Kidney (tissue), 14 donors: Measurements from ENCODE around the gene DCXR. TPM values are rescaled to one million over a fixed set of nuclear protein-coding genes. Genes with fewer than 3 reads are reported as not detected.

ENCODE experiments used
- DNase-seq, 5 donors: peaks; one replicate each; pipeline ENCODE4 v3.0.0-alpha.2; 2013 to 2020
- FAIRE-seq: peaks from 2 replicates; lab custom pipeline; 2012; peaks lifted over from hg19 to GRCh38; lab: Jason Lieb, UNC
- H3K27ac ChIP-seq, 2 donors: one replicate each; pipeline ENCODE4 v1.7.0; 2013; ENCODE audit warnings: low read depth in 2 of 2, low read length in 2 of 2, inconsistent platforms in 1 of 2
- H3K27me3 ChIP-seq: one replicate; pipeline ENCODE4 v1.7.1; 2013; ENCODE audit warnings: low read length, inconsistent platforms; ENCODE audit not compliant: control insufficient read depth, insufficient read depth
- H3K36me3 ChIP-seq, 3 donors: one replicate each; pipeline versions ENCODE4 v1.7.0 to v1.7.1; 2013; ENCODE audit warnings: low read length in 3 of 3, control low read depth in 1 of 3, inconsistent platforms in 1 of 3; ENCODE audit not compliant: insufficient read depth in 3 of 3, control insufficient read depth in 2 of 3
- H3K4me1 ChIP-seq, 3 donors: one replicate each; pipeline versions ENCODE4 v1.7.0 to v1.7.1; 2013; ENCODE audit warnings: low read length in 3 of 3, inconsistent platforms in 1 of 3, low read depth in 1 of 3; ENCODE audit not compliant: control insufficient read depth in 2 of 3, insufficient read depth in 2 of 3
- H3K4me3 ChIP-seq, 3 donors: one replicate each; pipeline versions ENCODE4 v1.7.0 to v1.8.1; 2013; ENCODE audit warnings: low read length in 3 of 3, control low read depth in 1 of 3, inconsistent platforms in 1 of 3
- H3K9ac ChIP-seq, 3 donors: one replicate each; pipeline versions ENCODE4 v1.7.0 to v1.7.1; 2013; ENCODE audit warnings: low read length in 3 of 3, control low read depth in 1 of 3, inconsistent platforms in 1 of 3
- H3K9me3 ChIP-seq, 3 donors: one replicate each; pipeline versions ENCODE4 v1.7.0 to v1.7.1; 2013; ENCODE audit warnings: low read length in 3 of 3, control low read depth in 1 of 3, inconsistent platforms in 1 of 3; ENCODE audit not compliant: control insufficient read depth in 2 of 3, insufficient read depth in 1 of 3
- intact Hi-C: fragments of 100-400 bp; cut with DNase I; formaldehyde crosslinking; loops from one replicate; pipeline ENCODE4 v1.11.1; 2022
- polyA plus RNA-seq: library from polyadenylated mRNA; stranded (reverse); fragments of 350-450 nt; fragmentation: Illumina TruSeq; extraction: RNeasy Lipid Tissue Mini Kit (QIAGEN cat#74804); gene quantifications from one replicate; pipeline ENCODE4 v1.2.3, GENCODE V29; 2014; ENCODE audit warnings: low read depth, low replicate concordance; ENCODE audit not compliant: insufficient read depth
- total RNA-seq: library from RNA; stranded (reverse); fragmentation: NEBNext Ultra II Directional; extraction: Animal tissue kit (Norgen Biotek cat#: 25700); gene quantifications from one replicate; pipeline ENCODE4 v1.2.1, GENCODE V29; 2021
- TF ChIP-seq, protein P1 (sequence below): IDR thresholded peaks from 3 replicates; pipeline ENCODE4 v1.5.1; 2012; ENCODE audit warnings: mild to moderate bottlenecking, moderate library complexity, borderline replicate concordance; ENCODE audit not compliant: insufficient read depth; ENCODE audit errors: extremely low read depth
- donor health status: control.
- donor health status: control.
- donor health status: control.
- donor health status: control.
- donor health status: control.
- donor health status: DM: yes; HTN: yes; CAD: no.
- donor health status: Normal renal cell carcinoma (clear cell type).

The DCXR gene
- total and polyA plus RNA-seq, 2 donors from 2014 or later = 102 to 551 TPM

GRCh38 chr17:82060001-82060380 is 22.5 kb upstream of the DCXR start:
- no peak overlapping the region for H3K9ac ChIP-seq
- intact Hi-C loops = no loop called here
- H3K4me3 ChIP-seq = no peak overlapping the region
- FAIRE-seq (no peak), DNase-seq (peak in 1 of 5 donors; percentile 62)
- H3K9me3 ChIP-seq = no peaks in the 10 kb centered on the region
- H3K4me1 ChIP-seq = peaks cover 0 to 21% (median 9%) of the 10 kb centered on the region in 3 donors
- no peak overlapping the region for H3K27ac ChIP-seq
- no peaks in the 10 kb centered on the region for H3K27me3 ChIP-seq
- peaks cover 0 to 25% (median 5%) of the 10 kb centered on the region in 3 donors for H3K36me3 ChIP-seq
- TF ChIP-seq, protein P1, sequence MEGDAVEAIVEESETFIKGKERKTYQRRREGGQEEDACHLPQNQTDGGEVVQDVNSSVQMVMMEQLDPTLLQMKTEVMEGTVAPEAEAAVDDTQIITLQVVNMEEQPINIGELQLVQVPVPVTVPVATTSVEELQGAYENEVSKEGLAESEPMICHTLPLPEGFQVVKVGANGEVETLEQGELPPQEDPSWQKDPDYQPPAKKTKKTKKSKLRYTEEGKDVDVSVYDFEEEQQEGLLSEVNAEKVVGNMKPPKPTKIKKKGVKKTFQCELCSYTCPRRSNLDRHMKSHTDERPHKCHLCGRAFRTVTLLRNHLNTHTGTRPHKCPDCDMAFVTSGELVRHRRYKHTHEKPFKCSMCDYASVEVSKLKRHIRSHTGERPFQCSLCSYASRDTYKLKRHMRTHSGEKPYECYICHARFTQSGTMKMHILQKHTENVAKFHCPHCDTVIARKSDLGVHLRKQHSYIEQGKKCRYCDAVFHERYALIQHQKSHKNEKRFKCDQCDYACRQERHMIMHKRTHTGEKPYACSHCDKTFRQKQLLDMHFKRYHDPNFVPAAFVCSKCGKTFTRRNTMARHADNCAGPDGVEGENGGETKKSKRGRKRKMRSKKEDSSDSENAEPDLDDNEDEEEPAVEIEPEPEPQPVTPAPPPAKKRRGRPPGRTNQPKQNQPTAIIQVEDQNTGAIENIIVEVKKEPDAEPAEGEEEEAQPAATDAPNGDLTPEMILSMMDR = no peak

DNA sequence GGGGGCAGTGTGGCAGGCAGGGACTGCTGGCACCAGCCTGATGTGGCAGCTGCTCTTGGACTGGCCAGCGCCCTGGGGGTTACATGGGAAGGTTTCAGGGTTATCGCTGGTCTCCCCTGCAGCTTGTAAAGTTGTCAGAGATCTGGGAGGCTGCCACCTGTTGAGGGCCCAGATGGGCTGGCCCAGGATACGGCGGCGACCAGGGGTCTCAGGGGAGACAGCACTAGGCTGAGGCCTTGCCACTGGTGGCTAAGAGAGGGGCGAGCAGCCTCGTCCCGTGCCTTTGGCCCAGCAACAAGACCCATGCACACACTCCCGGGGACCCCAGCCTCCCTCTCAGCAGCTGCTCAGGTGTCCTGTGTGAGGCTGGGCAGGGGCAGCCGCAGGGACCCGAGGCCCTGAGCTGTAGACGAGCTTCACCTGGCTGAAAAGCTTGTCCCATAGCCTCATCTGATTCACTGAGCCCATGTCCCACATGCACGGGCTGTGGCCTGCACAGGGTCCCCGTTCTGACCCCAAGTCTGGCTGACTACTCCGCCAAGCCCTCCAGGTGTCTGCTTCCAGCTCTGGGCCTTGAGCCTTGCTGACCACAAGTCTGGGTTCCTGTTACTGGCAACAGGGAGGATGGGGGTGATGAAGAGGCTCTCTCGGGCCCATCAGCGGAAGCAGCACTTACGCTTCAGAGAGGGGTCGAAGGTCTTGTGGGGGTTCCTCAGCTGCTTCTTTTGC is 21.9 kb upstream of the DCXR start:
- Histone ChIP-seq H3K36me3 (peaks cover 0 to 27% (median 5%) of the 10 kb centered on the region in 3 donors), H3K4me3 (no peak overlapping the region), H3K9ac (no peak overlapping the region), H3K27me3 (no peaks in the 10 kb centered on the region), H3K27ac (no peak overlapping the region), H3K9me3 (no peaks in the 10 kb centered on the region), H3K4me1 (peaks cover 0 to 16% (median 4%) of the 10 kb centered on the region in 3 donors)
- FAIRE-seq (no peak), DNase-seq (peak in 1 of 5 donors; percentile 63)
- TF ChIP-seq, protein P1 = no peak
- intact Hi-C loops = no loop called here

DNA sequence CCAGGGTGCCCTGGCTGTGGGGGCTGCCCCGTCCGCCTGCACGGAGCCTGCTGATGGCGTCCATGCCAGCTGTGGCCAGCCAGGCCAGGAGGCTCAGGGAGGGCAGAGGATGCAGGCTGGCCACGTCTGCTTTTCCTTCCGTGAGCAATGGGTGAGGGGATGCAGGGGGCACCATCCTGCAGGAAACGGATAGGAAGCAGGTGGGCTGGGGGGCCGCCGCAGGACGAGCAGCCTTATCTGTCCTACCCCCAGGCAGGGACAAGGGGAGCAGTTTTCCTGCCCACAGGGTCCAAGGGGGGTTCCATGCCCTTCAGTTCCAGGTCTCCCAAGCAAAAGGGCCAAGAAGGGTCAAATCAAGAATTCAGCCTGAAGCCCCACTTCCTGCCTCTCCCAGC is 21.4 kb upstream of the DCXR start:
- FAIRE-seq (no peak), DNase-seq (no peak)
- H3K36me3 ChIP-seq = peaks cover 0 to 28% (median 5%) of the 10 kb centered on the region in 3 donors
- H3K27ac ChIP-seq = no peak overlapping the region
- intact Hi-C loops = no loop called here
- H3K9ac ChIP-seq = no peak overlapping the region
- peaks cover 0 to 11% (median 4%) of the 10 kb centered on the region in 3 donors for H3K4me1 ChIP-seq
- no peaks in the 10 kb centered on the region for H3K9me3 ChIP-seq
- H3K4me3 ChIP-seq = no peak overlapping the region
- H3K27me3 ChIP-seq = no peaks in the 10 kb centered on the region
- TF ChIP-seq, protein P1 = no peak
